ENCODE data around the gene SLC35E2B.
A peak's percentile ranks its signal among the peaks of the same experiment; 100 is the strongest.
"Not testable (repeated sequence)": the region's sequence is repeated elsewhere in the genome, so short reads cannot be mapped to it uniquely, and the experiment has no call there.

The SLC35E2B gene

GRCh38 chr1:1724035-1724864 is 31.7 kb upstream of the SLC35E2B start, which contains the start of gene CDK11A:
TSS of gene CDK11A (minus strand) at chr1:1724357. CDS start at chr1:1722818, 1,539 bp downstream.
- H4K91ac ChIP-seq (ENCODE audit: low read depth, low read length, poor library complexity); H3K79me1 ChIP-seq (ENCODE audit: low read depth, low read length); H3K14ac ChIP-seq (ENCODE audit: low read length); H2BK5ac ChIP-seq (ENCODE audit: low read length); H4K8ac ChIP-seq (ENCODE audit: low read depth, low read length); H2AK5ac ChIP-seq (ENCODE audit: low read depth, low read length); H3K4ac ChIP-seq (ENCODE audit: low read length); H2BK120ac ChIP-seq (ENCODE audit: low read depth, low read length); H2BK12ac ChIP-seq (ENCODE audit: low read length); H2BK15ac ChIP-seq (ENCODE audit: low read length); H3K18ac ChIP-seq (ENCODE audit: low read length); H3K9ac ChIP-seq (ENCODE audit: low read depth, low read length, poor library complexity); H3K23ac ChIP-seq (ENCODE audit: low read depth, low read length, poor library complexity); H3K27me3 ChIP-seq (ENCODE audit: control insufficient read depth in 3 of 3, insufficient read depth in 3 of 3, low read depth in 1 of 3, low read length in 3 of 3); H3K9me3 ChIP-seq (replicated peaks in 1 of 2; ENCODE audit: control insufficient read depth in 2 of 2, insufficient read depth in 1 of 2, low read depth in 1 of 2, low read length in 2 of 2); H3K4me1 ChIP-seq (ENCODE audit: control insufficient read depth in 2 of 2, insufficient read depth in 1 of 2, low read depth in 1 of 2, low read length in 2 of 2): not testable (repeated sequence)
- peak; percentile 98 for DNase-seq (ENCODE audit: low spot score)
- H3K36me3 ChIP-seq (replicated peaks in 1 of 2; ENCODE audit: control insufficient read depth in 2 of 2, insufficient read depth in 2 of 2, low read length in 2 of 2), result peaks cover 9 to 26% of the 10 kb centered on the region in 2 donors
- peak within 1 kb of the TSS; percentile 80 for H3K27ac ChIP-seq (replicated peaks; ENCODE audit: low read length)
- H3K4me2 ChIP-seq (ENCODE audit: insufficient read depth, low read length, poor library complexity, severe bottlenecking), result peak within 1 kb of the TSS; percentile 33
- peak within 1 kb of the TSS; percentile 55 to 89 for H3K4me3 ChIP-seq (ENCODE audit: low read length in 2 of 2)
- WGBS, 2 donors (ENCODE audit: extremely low coverage in 2 of 2, insufficient read length in 2 of 2, insufficient replicate concordance in 1 of 2), result no CpG with 5 or more reads among the region's 78 CpGs
- H2AFZ ChIP-seq (ENCODE audit: low read length), result peak within 1 kb of the TSS; percentile 84

GRCh38 chr1:1721201-1721600 is 28.6 kb upstream of the SLC35E2B start:
- H3K18ac ChIP-seq (ENCODE audit: low read length), result no peak overlapping the region
- no peak overlapping the region for H2AK5ac ChIP-seq (ENCODE audit: low read depth, low read length)
- no peak overlapping the region for H3K23ac ChIP-seq (ENCODE audit: low read depth, low read length, poor library complexity)
- H3K4me1 ChIP-seq (ENCODE audit: control insufficient read depth in 2 of 2, insufficient read depth in 1 of 2, low read depth in 1 of 2, low read length in 2 of 2), result no peaks in the 10 kb centered on the region
- no peak overlapping the region for H3K9ac ChIP-seq (ENCODE audit: low read depth, low read length, poor library complexity)
- no peak for DNase-seq (ENCODE audit: low spot score)
- H3K79me1 ChIP-seq (ENCODE audit: low read depth, low read length), result no peaks in the 10 kb centered on the region
- H4K91ac ChIP-seq (ENCODE audit: low read depth, low read length, poor library complexity), result no peak overlapping the region
- H3K14ac ChIP-seq (ENCODE audit: low read length), result no peak overlapping the region
- H3K9me3 ChIP-seq (replicated peaks in 1 of 2; ENCODE audit: control insufficient read depth in 2 of 2, insufficient read depth in 1 of 2, low read depth in 1 of 2, low read length in 2 of 2), result no peaks in the 10 kb centered on the region
- no peak overlapping the region for H2AFZ ChIP-seq (ENCODE audit: low read length)
- no CpG with 5 or more reads among the region's 7 CpGs for WGBS, 2 donors (ENCODE audit: extremely low coverage in 2 of 2, insufficient read length in 2 of 2, insufficient replicate concordance in 1 of 2)
- no peak overlapping the region for H2BK12ac ChIP-seq (ENCODE audit: low read length)
- no peak overlapping the region for H2BK15ac ChIP-seq (ENCODE audit: low read length)
- no peak overlapping the region for H2BK5ac ChIP-seq (ENCODE audit: low read length)
- H3K4me3 ChIP-seq (ENCODE audit: low read length in 2 of 2), result no peak overlapping the region
- no peak overlapping the region for H3K4ac ChIP-seq (ENCODE audit: low read length)
- no peak overlapping the region for H3K4me2 ChIP-seq (ENCODE audit: insufficient read depth, low read length, poor library complexity, severe bottlenecking)
- no peaks in the 10 kb centered on the region for H3K27me3 ChIP-seq (ENCODE audit: control insufficient read depth in 3 of 3, insufficient read depth in 3 of 3, low read depth in 1 of 3, low read length in 3 of 3)
- no peak overlapping the region for H3K27ac ChIP-seq (replicated peaks; ENCODE audit: low read length)
- no peak overlapping the region for H4K8ac ChIP-seq (ENCODE audit: low read depth, low read length)
- H3K36me3 ChIP-seq (replicated peaks in 1 of 2; ENCODE audit: control insufficient read depth in 2 of 2, insufficient read depth in 2 of 2, low read length in 2 of 2), result peaks cover 16 to 32% of the 10 kb centered on the region in 2 donors
- no peak overlapping the region for H2BK120ac ChIP-seq (ENCODE audit: low read depth, low read length)

- not testable (repeated sequence) for H3K18ac ChIP-seq (ENCODE audit: low read length); DNase-seq (ENCODE audit: low spot score); H4K91ac ChIP-seq (ENCODE audit: low read depth, low read length, poor library complexity); H3K23ac ChIP-seq (ENCODE audit: low read depth, low read length, poor library complexity); H2BK5ac ChIP-seq (ENCODE audit: low read length); H3K9ac ChIP-seq (ENCODE audit: low read depth, low read length, poor library complexity); H3K14ac ChIP-seq (ENCODE audit: low read length); H2BK15ac ChIP-seq (ENCODE audit: low read length); H3K27ac ChIP-seq (replicated peaks; ENCODE audit: low read length); H4K8ac ChIP-seq (ENCODE audit: low read depth, low read length); H3K4me1 ChIP-seq (ENCODE audit: control insufficient read depth in 2 of 2, insufficient read depth in 1 of 2, low read depth in 1 of 2, low read length in 2 of 2); H2AK5ac ChIP-seq (ENCODE audit: low read depth, low read length); H3K4me2 ChIP-seq (ENCODE audit: insufficient read depth, low read length, poor library complexity, severe bottlenecking); H3K4ac ChIP-seq (ENCODE audit: low read length); H3K4me3 ChIP-seq (ENCODE audit: low read length in 2 of 2); H2BK120ac ChIP-seq (ENCODE audit: low read depth, low read length); H3K27me3 ChIP-seq (ENCODE audit: control insufficient read depth in 3 of 3, insufficient read depth in 3 of 3, low read depth in 1 of 3, low read length in 3 of 3); H2BK12ac ChIP-seq (ENCODE audit: low read length); H2AFZ ChIP-seq (ENCODE audit: low read length); H3K9me3 ChIP-seq (replicated peaks in 1 of 2; ENCODE audit: control insufficient read depth in 2 of 2, insufficient read depth in 1 of 2, low read depth in 1 of 2, low read length in 2 of 2); H3K79me1 ChIP-seq (ENCODE audit: low read depth, low read length)
- WGBS, 2 donors (ENCODE audit: extremely low coverage in 2 of 2, insufficient read length in 2 of 2, insufficient replicate concordance in 1 of 2), result no CpG with 5 or more reads among the region's 18 CpGs
- H3K36me3 ChIP-seq (replicated peaks in 1 of 2; ENCODE audit: control insufficient read depth in 2 of 2, insufficient read depth in 2 of 2, low read length in 2 of 2), result peaks cover 11 to 36% of the 10 kb centered on the region in 2 donors
Measured at GRCh38 chr1:1715109-1715883, 22.7 kb upstream of the SLC35E2B start.

- no CpG with 5 or more reads among the region's 20 CpGs for whole genome bisulfite sequencing, 2 donors (ENCODE audit: extremely low coverage in 2 of 2, insufficient read length in 2 of 2, insufficient replicate concordance in 1 of 2)
- H3K14ac ChIP-seq (ENCODE audit: low read length); H2AFZ ChIP-seq (ENCODE audit: low read length); H3K27me3 ChIP-seq (ENCODE audit: control insufficient read depth in 3 of 3, insufficient read depth in 3 of 3, low read depth in 1 of 3, low read length in 3 of 3); H2BK12ac ChIP-seq (ENCODE audit: low read length); H3K4me3 ChIP-seq (ENCODE audit: low read length in 2 of 2); H3K23ac ChIP-seq (ENCODE audit: low read depth, low read length, poor library complexity); DNase-seq (ENCODE audit: low spot score); H2AK5ac ChIP-seq (ENCODE audit: low read depth, low read length); H3K4me1 ChIP-seq (ENCODE audit: control insufficient read depth in 2 of 2, insufficient read depth in 1 of 2, low read depth in 1 of 2, low read length in 2 of 2); H4K91ac ChIP-seq (ENCODE audit: low read depth, low read length, poor library complexity); H4K8ac ChIP-seq (ENCODE audit: low read depth, low read length); H2BK15ac ChIP-seq (ENCODE audit: low read length); H3K18ac ChIP-seq (ENCODE audit: low read length); H3K4ac ChIP-seq (ENCODE audit: low read length); H3K4me2 ChIP-seq (ENCODE audit: insufficient read depth, low read length, poor library complexity, severe bottlenecking); H3K9me3 ChIP-seq (replicated peaks in 1 of 2; ENCODE audit: control insufficient read depth in 2 of 2, insufficient read depth in 1 of 2, low read depth in 1 of 2, low read length in 2 of 2); H3K36me3 ChIP-seq (replicated peaks in 1 of 2; ENCODE audit: control insufficient read depth in 2 of 2, insufficient read depth in 2 of 2, low read length in 2 of 2); H3K9ac ChIP-seq (ENCODE audit: low read depth, low read length, poor library complexity); H2BK5ac ChIP-seq (ENCODE audit: low read length); H3K27ac ChIP-seq (replicated peaks; ENCODE audit: low read length); H3K79me1 ChIP-seq (ENCODE audit: low read depth, low read length); H2BK120ac ChIP-seq (ENCODE audit: low read depth, low read length): not testable (repeated sequence)
Measured at GRCh38 chr1:1707897-1708296, 15.3 kb upstream of the SLC35E2B start.

Measured in neuronal stem cell (in vitro differentiated cells).